Measurements from ENCODE around the gene SNF8.

Gene SNF8

GRCh38 chr17:48893646-48894508 is 50.8 kb downstream of the SNF8 start:
- in situ Hi-C loops (cut with HindIII; ENCODE audit: low sequenced_read_pairs), result no loop called here
- peak overlapping the region; percentile 96 for H3K4me3 ChIP-seq (ENCODE audit: low read depth, low read length)
- no peak for DNase-seq (ENCODE audit: low read depth)
- no peak for TF ChIP-seq CTCF (IDR thresholded peaks at IDR 0.05; ENCODE audit: low read depth, low read length, missing control alignments)

GRCh38 chr17:48892940-48893645 is 51.5 kb downstream of the SNF8 start:
- in situ Hi-C loops (cut with HindIII; ENCODE audit: low sequenced_read_pairs), result no loop called here
- no peak for DNase-seq (ENCODE audit: low read depth)

GRCh38 chr17:48890086-48890485 is 54.6 kb downstream of the SNF8 start:
- TF ChIP-seq CTCF (IDR thresholded peaks at IDR 0.05; ENCODE audit: low read depth, low read length, missing control alignments), result no peak
- in situ Hi-C loops (cut with HindIII; ENCODE audit: low sequenced_read_pairs), result no loop called here
- DNase-seq (ENCODE audit: low read depth), result no peak
- H3K4me3 ChIP-seq (ENCODE audit: low read depth, low read length), result no peak overlapping the region

More at GRCh38 chr17:48892940-48893645, 51.5 kb downstream of the SNF8 start:
- no peak for TF ChIP-seq CTCF (IDR thresholded peaks at IDR 0.05; ENCODE audit: low read depth, low read length, missing control alignments)
- peak overlapping the region; percentile 96 for H3K4me3 ChIP-seq (ENCODE audit: low read depth, low read length)

GRCh38 chr17:48883171-48883570 is 61.5 kb downstream of the SNF8 start:
- TF ChIP-seq CTCF (IDR thresholded peaks at IDR 0.05; ENCODE audit: low read depth, low read length, missing control alignments), result no peak
- in situ Hi-C loops (cut with HindIII; ENCODE audit: low sequenced_read_pairs), result loop anchor here (5.0 kb wide), 1 partner anchor 81 kb away; no protein-coding TSS in a partner anchor
- H3K4me3 ChIP-seq (ENCODE audit: low read depth, low read length), result no peak overlapping the region
- no peak for DNase-seq (ENCODE audit: low read depth)

GRCh38 chr17:48882272-48882671 is 62.4 kb downstream of the SNF8 start:
- TF ChIP-seq CTCF (IDR thresholded peaks at IDR 0.05; ENCODE audit: low read depth, low read length, missing control alignments), result no peak
- no peak overlapping the region for H3K4me3 ChIP-seq (ENCODE audit: low read depth, low read length)
- in situ Hi-C loops (cut with HindIII; ENCODE audit: low sequenced_read_pairs), result loop anchor here (5.0 kb wide), 1 partner anchor 80 kb away; no protein-coding TSS in a partner anchor
- no peak for DNase-seq (ENCODE audit: low read depth)
